ENCODE data around the gene PSMD3.

GRCh38 chr17:39965017-39965699, 15.4 kb upstream of the PSMD3 start:
- no peak for TF ChIP-seq CTCF (IDR thresholded peaks at IDR 0.05)
- TF ChIP-seq RFX5 (IDR thresholded peaks at IDR 0.05), result no peak
- no peak for TF ChIP-seq POLR2A (IDR thresholded peaks at IDR 0.05; ENCODE audit: low read length)
- no peak for TF ChIP-seq PBX3 (IDR thresholded peaks at IDR 0.05)
- no peak for TF ChIP-seq KDM1A (IDR thresholded peaks at IDR 0.05; ENCODE audit: low read depth)
- TF ChIP-seq HOXB13 (CRISPR knock-in tag; IDR thresholded peaks at IDR 0.05; ENCODE audit: low read depth), result no peak
- no peak for TF ChIP-seq ESRRA (IDR thresholded peaks at IDR 0.05; ENCODE audit: borderline replicate concordance, low read length)
- no peak for TF ChIP-seq SMC3 (IDR thresholded peaks at IDR 0.05)
- no peak for TF ChIP-seq RARB (CRISPR knock-in tag; IDR thresholded peaks at IDR 0.05)
- no peak for TF ChIP-seq POLR2AphosphoS2 (conservative IDR thresholded peaks at IDR 0.05; ENCODE audit: low read length)
- no peak for TF ChIP-seq REST (IDR thresholded peaks at IDR 0.05)
- no peak for TF ChIP-seq HMGXB4 (CRISPR knock-in tag; IDR thresholded peaks at IDR 0.05; ENCODE audit: borderline replicate concordance)
- no peak for TF ChIP-seq HDAC2 (IDR thresholded peaks at IDR 0.05)
- no peak for TF ChIP-seq CBX8 (IDR thresholded peaks at IDR 0.05)
